ENCODE measurements around the gene CLK4.

DNA sequence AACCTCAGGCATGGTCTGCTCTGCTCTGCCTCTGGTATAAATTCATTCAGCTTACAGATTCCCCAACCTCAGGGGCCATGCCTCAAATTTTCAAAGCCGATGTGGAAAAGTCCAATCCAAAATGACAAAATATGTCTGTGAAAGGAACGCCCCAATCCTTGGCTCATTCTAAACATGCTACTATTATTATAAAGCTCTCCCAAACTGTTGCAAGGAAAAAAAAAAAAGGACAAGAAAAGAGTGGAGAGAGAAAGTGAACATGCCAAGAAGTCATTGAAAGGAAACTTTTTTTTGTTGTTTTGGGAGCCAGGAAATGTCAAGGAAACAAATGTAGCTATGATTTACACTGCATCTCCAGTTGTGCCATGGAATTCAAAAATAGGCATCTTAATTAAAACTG is 40.5 kb downstream of the CLK4 start:
- TF ChIP-seq CTCF (IDR thresholded peaks at IDR 0.05) = no peak
- TF ChIP-seq POLR2A (IDR thresholded peaks at IDR 0.05) = no peak
